ENCODE measurements around the gene ZNF185.

DNA sequence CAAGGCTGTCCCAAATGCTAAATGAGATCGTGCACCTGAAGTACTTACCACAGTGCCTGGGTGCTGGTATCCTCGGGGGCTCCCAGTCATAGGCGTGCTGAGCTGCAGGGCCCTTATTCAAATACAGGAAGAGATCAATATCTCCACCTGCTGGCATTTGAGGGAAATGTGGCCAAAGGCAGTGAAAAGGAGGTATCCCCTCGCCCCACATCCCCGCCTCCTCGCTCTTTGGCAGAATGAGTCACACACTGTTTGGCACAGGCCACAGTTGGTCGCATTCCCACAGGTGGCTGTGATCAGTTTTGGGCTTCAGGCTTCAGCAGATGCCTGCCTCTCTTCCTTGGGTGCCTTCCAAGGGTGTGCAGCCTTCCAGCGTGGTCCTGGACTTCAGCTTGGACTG lies 28.4 kb downstream of the ZNF185 start:
- no peak for TF ChIP-seq ZNF384 (IDR thresholded peaks at IDR 0.05)
- no peak for TF ChIP-seq BHLHE40 (IDR thresholded peaks at IDR 0.05; ENCODE audit: borderline replicate concordance)
- TF ChIP-seq FOXA1 (IDR thresholded peaks at IDR 0.05): no peak
- TF ChIP-seq LEF1 (IDR thresholded peaks at IDR 0.05; ENCODE audit: borderline replicate concordance): no peak
- TF ChIP-seq ELF4 (IDR thresholded peaks at IDR 0.05): no peak

All from HEK293T (cell line).